M059J (cell line): ENCODE data around the gene MBD3. TPM values are rescaled to one million over a fixed set of nuclear protein-coding genes. Genes with fewer than 3 reads are reported as not detected.

Experiments used
- DNase-seq: peaks from one replicate; pipeline ENCODE4 v3.0.0-alpha.2; 2012; ENCODE audit warnings: low read depth
- total RNA-seq: library from RNA; depleted of rRNA; stranded (reverse); fragments of >200 nt; shearing (Covaris generic); gene quantifications from 2 replicates; pipeline ENCODE4 v1.2.3, GENCODE V29; 2014

Gene MBD3
- total RNA-seq, 1 experiment from 2014 or later, result 116 TPM

DNA sequence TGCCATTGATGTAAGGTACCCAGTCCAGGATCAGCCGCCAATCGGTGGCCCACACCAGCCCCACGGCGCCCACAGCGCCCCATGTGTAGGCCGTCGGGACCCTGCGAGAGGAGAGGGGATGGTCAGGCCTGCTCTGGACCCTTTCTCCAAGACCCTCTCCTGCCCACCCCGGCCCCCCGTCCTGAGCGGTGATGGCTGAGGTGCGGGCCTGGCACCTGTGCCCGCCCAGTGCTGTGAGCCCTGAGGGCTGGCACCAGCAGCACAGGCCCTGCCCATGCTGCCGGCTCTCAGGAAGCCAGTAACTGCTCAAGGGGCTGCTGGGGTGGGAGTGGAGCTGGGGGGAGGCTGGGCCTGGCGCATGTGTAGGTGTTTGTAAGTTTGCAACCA, 6.8 kb upstream of the MBD3 start:
- no peak for DNase-seq

DNA sequence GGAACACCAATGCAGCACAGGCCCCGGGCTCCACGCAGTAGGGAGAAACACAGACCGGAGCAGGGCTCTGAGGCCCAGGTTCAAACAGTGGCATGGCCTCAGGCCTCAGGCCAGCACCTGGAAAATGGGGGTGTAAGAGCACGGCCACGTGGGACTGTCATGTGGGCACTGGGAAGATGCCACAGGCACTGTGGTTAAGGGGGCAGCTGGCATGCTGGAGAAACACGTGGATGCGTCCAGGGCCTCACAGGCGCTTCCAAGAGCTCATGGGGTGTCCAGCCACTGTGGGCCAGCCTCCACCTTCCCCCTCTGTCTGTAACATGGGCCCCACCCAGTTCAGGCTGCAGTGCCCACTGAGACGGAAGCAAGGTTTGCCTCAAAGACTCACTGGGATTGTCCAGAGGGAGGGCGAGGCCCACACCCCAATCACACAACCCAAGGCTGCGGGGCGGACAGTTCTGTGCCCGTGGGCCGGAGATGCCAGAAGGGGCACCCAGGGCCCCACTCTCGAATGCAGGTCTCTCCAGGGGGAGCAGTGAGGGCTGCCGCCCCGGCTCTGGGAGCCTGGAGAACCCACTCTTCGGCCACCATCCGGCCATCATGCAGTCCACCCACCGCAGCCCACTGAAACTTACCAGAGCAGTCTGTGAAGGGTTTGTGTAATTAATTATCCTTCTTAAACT, 6.3 kb upstream of the MBD3 start:
- no peak for DNase-seq

DNA sequence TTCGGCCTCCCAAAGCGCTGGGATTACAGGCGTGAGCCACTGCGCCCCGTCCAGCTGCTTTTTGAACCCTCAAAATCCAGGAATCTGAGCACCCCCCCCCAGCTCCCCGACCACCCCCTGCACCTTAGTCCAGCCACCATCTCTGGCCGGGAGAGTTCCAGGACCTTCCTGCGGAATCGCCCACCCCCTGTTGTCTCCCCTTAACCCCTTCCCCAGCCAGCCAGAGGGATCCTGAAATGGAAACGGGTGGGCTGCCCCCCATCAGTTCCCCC, 772 bp upstream of the MBD3 start:
- DNase-seq, result no peak

DNA sequence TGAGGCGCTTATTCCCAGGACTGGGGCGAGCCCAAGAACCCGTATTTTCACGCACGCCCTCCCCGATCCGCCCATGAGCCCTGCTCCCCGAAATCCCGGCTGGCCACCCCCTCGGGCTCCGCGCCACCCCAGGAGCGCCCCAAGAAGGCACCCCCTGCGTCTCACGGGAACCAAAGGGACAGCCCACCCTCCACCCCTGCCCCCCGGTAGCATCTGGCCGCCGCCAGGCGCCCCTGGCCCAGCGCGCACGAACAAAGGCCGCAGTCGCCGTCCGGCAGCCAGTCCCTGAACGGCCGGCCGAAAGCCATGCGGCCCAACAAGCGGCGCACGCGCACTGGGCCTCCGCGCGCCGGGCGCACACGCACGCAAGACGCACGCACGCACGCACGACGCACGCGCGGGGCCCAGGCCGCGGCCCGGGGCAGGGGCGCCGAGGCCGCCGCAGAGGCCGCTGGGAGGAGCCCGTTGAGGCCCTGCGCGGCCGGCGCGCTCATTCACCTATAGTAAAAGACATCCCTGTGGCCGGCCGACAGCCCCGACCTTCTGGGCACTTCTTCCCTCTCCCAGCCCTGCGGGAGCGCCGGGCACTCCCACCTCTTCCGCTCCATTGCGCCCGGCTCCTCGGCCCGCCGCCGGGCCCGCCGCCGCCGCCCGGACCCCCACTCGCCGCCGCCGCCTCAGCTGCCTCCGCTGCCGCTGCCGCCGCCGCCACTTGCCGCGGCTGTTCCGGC, 476 bp downstream of the MBD3 start:
- DNase-seq, result peak; percentile 85

DNA sequence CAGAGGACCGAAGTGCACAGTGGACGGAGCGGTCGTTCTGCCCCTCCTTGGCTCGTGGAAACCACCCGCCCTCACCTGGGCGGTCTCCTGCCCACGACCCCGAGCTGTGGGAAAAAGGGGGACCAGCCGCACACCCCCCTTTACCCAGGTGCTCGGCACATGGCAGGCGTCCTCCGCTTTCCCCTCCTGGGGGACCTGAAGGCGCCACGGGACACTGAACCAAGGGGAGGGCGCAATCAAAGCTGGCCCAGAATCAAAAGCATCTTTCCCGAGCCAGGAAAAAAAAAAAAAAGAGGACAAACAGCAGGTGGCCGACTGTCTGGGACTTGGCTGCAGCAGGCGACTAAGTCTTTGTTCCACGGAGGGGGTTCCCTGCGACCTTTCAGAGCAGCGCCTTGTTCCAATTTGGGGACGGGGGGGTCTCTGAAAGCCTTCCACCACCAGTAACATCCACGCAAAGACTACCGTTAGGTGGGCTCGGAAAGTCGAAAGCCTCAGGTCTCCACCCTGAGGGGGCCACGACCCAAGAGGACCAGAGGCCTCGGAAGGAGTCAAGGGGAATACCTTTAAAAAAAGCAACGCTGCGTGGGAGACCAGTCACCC, 1.1 kb downstream of the MBD3 start:
- no peak for DNase-seq

DNA sequence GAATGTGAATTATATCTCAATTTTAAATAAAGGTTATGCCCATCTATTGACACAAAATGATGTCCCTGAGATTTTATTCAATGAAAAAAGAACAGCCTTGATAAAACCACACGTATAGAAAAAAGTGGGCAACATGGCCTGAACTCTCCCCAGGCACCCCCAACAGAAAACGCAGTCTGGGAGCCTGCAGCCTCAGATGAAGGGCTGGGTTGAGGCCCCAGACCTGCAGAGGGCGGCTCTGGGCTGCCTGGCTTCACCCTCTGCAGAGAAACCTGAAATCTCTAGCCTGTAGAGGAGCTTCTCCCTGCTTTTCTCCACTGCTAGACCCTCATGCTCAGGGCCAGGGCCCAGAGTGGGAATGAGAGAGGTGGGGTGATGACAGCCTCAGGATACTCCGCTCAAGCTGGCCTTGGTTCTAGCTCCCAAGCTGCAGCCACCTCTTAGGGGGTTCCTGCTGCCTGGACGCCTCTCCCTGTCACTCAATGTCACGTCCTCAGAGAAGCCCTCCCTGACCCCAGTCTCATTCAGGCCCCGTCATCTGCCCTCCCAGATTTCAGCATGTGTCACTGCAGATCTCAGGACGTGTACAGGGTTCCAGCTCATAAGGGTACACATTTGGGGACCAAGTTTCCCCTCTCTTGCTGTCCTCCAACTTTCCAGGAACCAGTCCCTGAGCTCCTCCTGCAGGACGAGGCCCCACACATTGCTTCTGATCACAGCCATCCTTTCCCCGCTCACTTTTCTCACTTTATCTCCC, 1.8 kb downstream of the MBD3 start:
- DNase-seq, result no peak

DNA sequence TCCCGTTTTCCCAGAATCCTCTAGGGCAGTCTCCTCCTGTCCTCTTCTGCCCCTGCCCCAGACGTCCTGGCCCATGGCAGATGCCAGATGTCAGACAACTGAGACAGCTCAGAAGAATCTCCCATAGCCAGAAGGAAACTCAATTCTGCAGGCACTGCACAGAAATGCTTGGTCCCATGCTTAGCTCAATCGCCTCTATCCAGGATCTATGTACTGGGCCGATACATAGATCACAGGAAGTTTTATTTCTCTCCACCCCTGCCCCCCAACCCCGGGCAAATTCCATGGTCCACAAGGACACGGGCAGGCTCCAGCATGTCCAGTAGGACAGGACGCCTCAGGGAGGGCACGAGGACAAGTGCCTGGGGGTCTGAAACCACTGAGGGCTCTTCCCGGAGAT, 4.8 kb downstream of the MBD3 start:
- no peak for DNase-seq

DNA sequence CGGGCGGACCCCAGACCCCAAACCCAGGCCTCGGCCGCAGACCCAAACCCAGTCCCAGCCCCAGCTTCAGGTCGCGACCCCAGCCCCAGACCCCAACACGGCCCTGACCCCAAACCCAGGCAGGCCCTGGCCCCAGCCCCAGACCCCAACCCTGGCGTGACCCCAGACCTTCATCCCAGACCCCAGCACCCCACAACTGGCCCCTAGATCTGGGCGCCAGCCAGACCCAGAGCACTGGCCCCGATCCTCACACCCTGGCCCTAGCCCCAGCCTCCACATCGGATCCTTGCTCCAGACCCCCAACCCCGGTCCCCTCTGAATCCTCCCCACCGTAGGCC, 7.5 kb downstream of the MBD3 start:
- no peak for DNase-seq

DNA sequence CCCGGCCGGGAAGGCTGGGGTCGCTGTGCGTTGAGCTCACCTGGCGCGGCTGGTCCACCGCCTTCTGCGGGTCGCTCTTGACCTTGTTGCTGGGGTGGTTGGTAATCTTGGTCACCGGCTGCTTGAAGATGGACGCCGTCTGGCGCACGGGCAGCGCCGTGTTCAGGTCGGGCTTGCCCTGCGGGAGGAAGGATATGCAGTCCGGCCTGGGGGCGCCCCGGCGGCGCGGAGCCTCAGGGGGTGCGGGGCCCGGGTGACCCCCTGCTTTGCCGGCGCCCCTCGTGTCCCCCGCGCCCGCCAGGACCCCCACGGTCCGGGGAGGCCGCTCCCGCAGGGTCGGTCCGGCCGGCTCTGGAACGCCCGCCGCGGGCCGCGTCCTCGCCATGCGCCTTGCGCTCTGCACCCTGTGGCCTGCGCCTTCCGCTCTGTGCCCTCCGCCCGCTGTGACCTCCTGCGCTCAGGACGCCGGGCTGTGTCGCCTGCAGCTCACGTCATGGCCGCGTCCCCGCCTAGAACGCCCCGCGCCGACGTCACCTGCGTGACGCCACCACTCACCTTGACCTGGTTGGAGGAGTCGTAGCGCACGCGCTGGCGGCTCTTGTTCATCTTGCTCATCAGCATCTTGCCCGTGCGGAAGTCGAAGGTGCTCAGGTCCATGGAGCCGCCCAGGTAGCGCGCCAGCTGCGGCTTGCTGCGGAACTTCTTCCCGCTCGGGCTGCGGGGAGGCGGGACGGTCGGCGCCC, 8.0 kb downstream of the MBD3 start:
- no peak for DNase-seq

DNA sequence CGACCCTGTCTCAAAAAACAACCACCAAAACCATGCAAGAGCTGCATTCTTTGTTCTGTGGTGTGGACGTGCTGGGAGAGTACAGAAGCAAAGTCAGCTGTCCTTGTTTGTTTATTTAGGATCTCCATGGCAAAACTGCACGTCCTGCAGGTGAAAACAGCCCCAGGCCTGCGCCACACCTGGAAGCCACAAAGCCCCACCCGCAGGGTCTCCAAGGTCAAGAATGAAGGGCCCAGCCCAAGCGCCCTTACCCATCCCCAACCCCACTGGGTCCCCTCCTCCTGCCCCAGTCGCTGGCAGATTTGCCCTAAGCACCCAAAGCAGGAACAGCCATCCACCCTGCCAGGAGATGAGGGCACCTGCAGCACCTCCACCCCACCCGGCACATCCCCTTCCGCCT, 10.5 kb downstream of the MBD3 start:
- no peak for DNase-seq

DNA sequence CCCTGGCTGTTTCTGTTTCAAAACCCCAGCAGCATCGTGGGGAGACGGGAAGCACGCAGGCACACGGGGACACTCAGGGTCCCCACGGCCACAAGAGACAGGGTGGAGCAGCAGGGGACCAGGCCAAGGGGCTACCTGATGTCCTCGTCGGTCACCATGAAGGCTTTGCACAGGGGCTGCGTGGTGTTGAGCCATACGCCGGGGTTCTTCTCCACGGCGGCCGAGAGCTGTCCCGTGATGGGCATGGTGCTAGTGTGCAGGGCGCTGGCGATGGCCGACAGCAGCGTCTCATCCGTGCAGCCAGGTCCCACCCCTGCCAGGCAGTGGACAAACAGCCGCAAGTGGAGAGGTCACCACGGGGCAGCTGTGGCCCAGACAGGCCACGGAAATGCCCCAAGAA, 11.7 kb downstream of the MBD3 start:
- no peak for DNase-seq

DNA sequence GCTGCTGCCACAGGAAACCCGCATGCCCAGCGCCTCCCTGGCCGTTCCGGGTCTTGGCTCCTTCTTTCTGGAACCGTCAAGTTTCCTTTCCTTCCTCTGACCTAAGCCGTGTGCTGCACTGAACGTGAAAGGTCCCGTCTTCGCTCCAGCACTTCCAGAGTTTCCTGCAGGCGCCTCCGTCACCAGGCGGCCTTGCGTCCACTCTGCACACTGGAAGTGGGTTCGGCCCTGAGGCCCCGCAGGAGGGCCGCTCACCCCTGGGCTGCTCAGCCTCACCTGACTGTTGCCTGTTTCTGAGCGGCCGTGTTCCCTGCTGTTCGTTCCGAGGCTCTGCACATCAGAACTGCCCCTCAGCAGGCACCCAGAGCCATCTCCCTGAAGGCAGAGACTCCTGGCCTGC, 12.3 kb downstream of the MBD3 start:
- no peak for DNase-seq

DNA sequence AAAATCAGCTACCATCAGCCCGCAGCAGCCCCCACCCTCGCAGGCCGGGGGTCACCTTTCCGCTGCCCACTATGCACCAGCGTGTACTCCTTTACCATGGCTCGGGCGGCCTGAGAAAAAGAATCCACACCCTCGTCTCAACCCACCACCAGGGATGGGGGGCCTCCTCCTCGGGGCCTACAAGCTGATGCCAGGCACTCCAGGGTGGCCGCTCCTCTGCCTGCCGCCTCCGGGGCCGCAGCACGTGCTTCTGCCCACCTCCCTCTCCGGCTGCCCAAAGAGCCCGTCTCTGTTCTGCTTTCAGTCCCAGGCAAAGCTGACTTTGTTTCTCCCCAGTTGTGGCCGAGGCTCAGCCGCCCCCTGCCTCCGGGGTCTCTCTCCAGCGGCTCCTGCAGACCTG, 13.4 kb downstream of the MBD3 start:
- DNase-seq, result no peak

DNA sequence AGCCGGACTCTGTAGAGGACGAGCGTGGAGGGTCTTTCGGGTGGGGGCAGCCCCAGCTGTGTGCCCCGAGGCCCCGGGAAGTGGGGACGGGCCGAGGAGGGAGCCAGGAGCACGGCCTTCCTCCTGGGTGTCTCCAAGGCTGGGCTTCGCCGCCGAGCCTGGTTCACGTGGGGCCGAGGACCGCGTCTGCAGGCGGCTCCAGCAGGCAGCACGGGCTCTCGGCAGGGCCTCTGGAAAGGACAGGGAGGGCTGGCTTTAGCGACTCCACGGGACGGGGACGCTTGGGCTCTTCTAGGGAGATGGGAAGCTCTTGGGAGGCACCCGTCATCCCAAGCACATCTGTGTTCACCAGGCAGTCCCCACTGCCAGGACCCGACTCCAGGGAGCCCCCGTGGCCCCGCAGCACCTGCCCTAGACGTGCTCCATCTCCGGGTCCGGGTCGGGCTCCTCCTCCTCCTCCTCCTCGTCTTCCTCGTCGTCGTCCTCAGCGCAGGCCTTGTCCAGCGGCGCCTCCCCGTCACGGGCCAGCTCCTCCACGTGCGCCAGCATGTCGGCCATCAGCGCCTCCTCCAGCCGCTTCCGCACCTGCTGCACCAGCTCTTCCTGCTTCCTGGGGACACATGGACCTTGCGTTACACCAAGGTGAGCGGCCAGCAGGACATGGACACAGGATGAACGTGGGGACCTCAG, 14.6 kb downstream of the MBD3 start:
- DNase-seq, result no peak

DNA sequence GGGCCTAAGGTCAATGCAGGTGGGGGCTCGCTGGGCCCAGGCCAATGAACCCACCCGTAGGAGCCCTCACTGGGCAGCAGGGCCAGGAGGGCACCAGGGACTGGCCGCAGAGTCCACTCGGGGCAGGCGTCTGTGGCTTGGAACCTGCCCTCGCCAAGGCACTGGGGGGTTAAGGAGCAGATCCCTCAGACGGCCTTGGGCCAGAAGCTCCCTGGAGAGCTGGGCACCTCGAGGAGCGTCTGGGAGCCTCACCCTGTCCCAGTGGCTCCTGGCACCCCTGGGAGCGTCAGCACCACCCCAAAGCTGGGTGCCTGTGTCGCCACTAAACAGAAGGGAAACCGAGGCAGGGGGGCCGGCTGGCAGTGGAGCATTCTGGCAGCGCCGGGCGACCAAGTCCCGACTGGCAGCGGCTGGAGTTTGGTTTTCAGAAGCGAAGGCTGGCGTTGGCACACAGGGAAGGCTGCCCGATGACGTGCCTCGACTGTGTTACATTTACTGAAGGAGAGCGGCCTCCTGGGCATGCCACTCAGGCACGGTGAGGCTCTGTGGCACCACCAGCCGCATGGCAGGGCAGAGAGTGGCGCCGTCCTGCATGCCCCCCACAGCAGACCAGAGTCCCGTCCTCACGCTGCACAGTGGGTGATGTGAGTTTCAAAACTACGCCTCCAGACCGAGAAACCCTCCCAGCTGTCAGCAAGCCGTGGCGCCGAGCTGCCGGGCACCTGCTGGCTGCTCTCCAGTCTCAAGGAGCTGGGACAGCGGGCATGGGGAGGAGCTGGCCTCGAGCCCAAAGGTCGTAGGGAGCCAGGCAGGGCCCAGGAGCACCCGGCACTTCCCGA, 15.4 kb downstream of the MBD3 start:
- DNase-seq, result no peak

DNA sequence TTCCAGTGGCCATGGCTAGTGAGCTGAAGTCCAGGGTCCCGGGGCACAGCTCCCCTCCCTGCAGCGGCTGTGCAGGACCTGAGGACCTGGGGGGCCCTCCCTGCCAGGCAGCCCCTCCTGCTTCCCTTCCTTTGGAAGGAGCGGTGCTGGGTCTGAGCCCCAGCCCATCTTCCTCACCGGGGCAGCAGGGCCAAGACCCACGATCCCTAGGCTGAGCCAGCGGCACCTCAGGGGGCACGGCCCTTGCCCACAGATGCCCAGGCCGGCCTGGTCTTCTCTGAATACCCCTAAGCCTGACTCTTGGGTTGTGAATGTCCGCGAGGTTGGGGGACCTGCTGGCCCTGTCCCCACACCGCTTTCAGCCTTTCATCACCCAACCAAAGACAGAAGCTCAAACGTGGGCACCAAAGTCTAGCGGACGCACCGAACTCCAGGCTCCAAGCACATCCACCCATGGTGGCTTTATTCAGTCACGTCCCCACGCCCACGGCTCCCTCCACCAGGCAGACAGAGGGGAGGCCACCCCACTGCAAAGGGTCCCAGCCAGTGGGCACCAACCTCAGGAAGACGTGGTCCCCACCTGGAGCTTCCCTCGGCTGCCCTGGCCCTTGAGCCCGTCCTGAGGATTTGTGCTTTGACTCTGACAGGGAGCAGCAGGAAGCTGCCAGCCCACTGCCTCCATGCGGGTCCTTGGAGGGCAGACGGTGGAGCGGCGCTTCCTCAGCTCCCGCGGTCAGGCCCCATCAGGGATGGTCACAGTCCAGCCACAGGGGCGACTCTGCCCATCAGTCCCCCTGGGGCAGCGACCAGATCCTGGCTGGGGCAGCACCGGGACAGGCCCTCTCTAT, 16.2 kb downstream of the MBD3 start:
- DNase-seq, result no peak

DNA sequence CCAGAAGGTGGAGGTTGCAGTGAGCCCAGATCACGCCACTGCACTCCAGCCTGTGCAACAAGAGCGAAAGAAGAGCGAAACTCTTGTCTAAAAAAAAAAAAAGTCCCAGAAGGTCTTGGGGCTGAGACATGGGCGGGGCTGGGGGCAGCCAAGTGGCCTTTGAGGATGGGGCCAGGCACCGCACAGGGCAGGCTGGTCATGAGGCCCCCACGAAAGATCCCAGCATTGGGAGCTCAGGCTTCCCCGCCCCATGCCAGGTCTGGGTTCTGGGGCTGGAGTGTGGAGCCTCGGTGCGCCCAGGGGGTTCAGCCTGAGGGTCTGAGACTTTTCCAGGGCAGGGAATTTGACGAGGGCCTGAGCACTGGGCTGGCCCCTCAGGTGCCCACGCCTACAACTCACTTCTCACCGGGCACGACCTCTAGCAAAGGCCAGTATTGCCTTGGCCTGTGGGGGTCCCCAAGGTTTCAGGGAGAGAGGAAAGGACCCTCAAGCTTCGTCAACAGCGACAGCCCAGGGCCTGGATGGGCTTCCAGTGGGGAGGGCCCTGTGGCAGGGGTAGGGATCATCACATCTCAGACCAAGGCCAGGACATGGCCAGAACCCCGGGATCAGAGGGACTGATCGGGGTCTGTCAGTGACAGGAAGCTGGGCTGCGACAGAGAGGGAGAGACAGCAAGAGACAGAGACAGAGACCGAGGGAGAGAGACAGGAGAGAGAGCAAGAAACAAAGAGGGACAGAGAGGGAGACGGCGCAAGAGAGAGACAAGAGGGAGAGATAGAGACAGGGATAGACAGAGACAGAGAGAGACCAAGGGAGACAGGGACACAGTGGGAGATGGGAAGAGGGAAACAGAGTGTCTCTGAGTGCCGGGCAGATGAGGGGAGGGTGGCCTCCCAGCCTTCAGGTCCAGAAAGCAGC, 17.1 kb downstream of the MBD3 start:
- DNase-seq, result no peak

DNA sequence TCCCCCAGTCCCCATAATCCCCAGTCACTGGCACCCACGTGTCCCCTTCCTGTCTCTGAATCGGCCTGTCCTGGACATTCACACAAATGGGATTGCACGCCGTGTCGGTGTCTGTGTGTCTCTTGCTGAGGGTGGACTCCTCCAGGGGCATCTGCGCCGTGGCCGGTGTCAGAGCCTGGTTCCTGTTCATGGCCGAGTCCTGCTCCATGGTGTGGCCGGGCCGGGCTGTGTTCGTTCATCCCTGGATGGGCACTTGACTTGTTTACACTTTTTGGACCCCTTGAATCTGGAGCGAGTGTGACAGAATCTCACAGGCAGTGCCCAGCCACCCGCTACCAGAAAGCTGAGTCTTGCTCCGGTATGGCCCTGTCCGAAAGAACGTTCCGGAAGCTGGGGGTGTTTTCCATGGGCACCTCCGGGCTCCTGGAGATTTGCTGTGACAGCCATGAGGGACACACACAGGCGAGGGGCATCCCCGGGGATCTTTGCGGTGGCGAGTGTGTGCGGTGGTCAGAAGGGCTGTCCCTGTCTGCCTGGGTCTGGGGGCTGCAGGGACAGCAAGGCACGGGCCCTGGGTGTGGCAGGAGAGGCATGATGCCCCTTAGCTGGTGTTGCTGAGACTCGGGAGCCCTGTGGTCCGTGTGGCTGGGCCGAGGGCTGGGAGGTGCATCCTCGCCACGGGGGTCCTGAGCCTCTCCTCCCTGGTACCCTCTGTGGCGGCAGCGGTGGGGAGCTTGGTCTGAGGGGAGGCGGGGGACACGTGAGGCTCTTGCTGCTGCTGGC, 18.1 kb downstream of the MBD3 start:
- DNase-seq, result no peak
